HepG2 (cell line): Measurements from ENCODE around the gene RRAD. TPM values are rescaled to one million over a fixed set of nuclear protein-coding genes. Genes with fewer than 3 reads are reported as not detected.
"Not testable (repeated sequence)": the region's sequence is repeated elsewhere in the genome, so short reads cannot be mapped to it uniquely, and the experiment has no call there.

Experiments
- ATAC-seq: fragments of 200-7000 bp; cut with Tn5 transposase; 3 replicates; pipeline ENCODE4 v1.9.1; 2020; ENCODE audit warnings: mild to moderate bottlenecking, moderate library complexity
- BruUV-seq: library from RNA; stranded (reverse); fragments of 400-500 nt; replicated peaks from 2 replicates; lab custom pipeline; 2021; lab: Mats Ljungman, UMichigan
- CTCF ChIA-PET: fragments of 300-600 bp; formaldehyde crosslinking; extraction: SDS; loops from one replicate; lab custom pipeline; 2021; ENCODE audit warnings: low total read pairs, inconsistent platforms, low intra/inter-chr PET ratio; lab: Yijun Ruan, JAX
- POLR2A ChIA-PET: fragments of 350-600 bp; sonication (Branson Sonifier 250); formaldehyde crosslinking; loops from one replicate; lab custom pipeline; 2020; ENCODE audit warnings: antibody characterized with exemption, inconsistent platforms; lab: Yijun Ruan, JAX
- DNase-seq: peaks from one replicate; pipeline ENCODE4 v3.0.0-alpha.2; 2015; ENCODE audit warnings: low spot score
- FAIRE-seq: peaks from 3 replicates; lab custom pipeline; 2011; peaks lifted over from hg19 to GRCh38; lab: Jason Lieb, UNC
- H2AFZ ChIP-seq: one replicate; pipeline ENCODE4 v1.6.1; 2011; ENCODE audit warnings: low read length, inconsistent platforms
- H3K27ac ChIP-seq: fragments of 300-600 bp; 3 replicates; pipeline ENCODE4 v1.8.0; 2011; ENCODE audit warnings: mixed run types, mild to moderate bottlenecking, mixed read lengths, low read length, inconsistent platforms; ENCODE audit not compliant: insufficient read depth; ENCODE audit errors: extremely low read length
- H3K27me3 ChIP-seq, 2 experiments: fragments of 200-600 bp in 1 of 2; 2 replicates in 1 of 2; 3 replicates in 1 of 2; pipeline versions ENCODE4 v1.6.0 to v1.8.0; 2011; ENCODE audit warnings: low read length in 2 of 2, mild to moderate bottlenecking in 2 of 2, moderate library complexity in 2 of 2, inconsistent platforms in 1 of 2; ENCODE audit not compliant: insufficient read depth in 2 of 2, control insufficient read depth in 1 of 2
- H3K36me3 ChIP-seq, 2 experiments: fragments of 200-600 bp in 1 of 2; replicated peaks in 1 of 2; 2 replicates in 1 of 2; 3 replicates in 1 of 2; pipeline versions ENCODE4 v1.5.1 to v1.8.0; 2011; ENCODE audit warnings: low read length in 2 of 2, inconsistent platforms in 1 of 2; ENCODE audit not compliant: insufficient read depth in 2 of 2, control insufficient read depth in 1 of 2
- H3K4me1 ChIP-seq: 2 replicates; pipeline ENCODE4 v1.5.1; 2012; ENCODE audit warnings: low read length, inconsistent platforms; ENCODE audit not compliant: insufficient read depth
- H3K4me2 ChIP-seq: 2 replicates; pipeline ENCODE4 v1.6.0; 2011; ENCODE audit warnings: low read depth, low read length, inconsistent platforms
- H3K4me3 ChIP-seq, 3 experiments: fragments of 200-600 bp in 1 of 3; sonication (generic), shearing (Covaris generic) in 1 of 3; replicated peaks in 1 of 3; 2 replicates each; pipeline ENCODE4 v1.5.1; 2011 to 2016; ENCODE audit warnings: low read length in 3 of 3, inconsistent platforms in 2 of 3, low read depth in 2 of 3, mild to moderate bottlenecking in 2 of 3, control low read depth in 1 of 3, mixed read lengths in 1 of 3; ENCODE audit not compliant: insufficient read depth in 1 of 3
- H3K79me2 ChIP-seq: one replicate; pipeline ENCODE4 v1.6.1; 2011; ENCODE audit warnings: low read length, inconsistent platforms; ENCODE audit not compliant: insufficient read depth
- H3K9ac ChIP-seq: 2 replicates; pipeline ENCODE4 v1.6.0; 2011; ENCODE audit warnings: mild to moderate bottlenecking, low read depth, low read length, inconsistent platforms; ENCODE audit not compliant: insufficient read depth
- H3K9me3 ChIP-seq: 2 replicates; pipeline ENCODE4 v1.5.1; 2012; ENCODE audit warnings: mild to moderate bottlenecking, low read length
- H4K20me1 ChIP-seq: 2 replicates; pipeline ENCODE4 v1.6.0; 2011; ENCODE audit warnings: inconsistent platforms, mild to moderate bottlenecking, low read length, moderate library complexity; ENCODE audit not compliant: insufficient read depth
- HOXA7 ChIP-seq: sonication (generic); formaldehyde crosslinking; IDR thresholded peaks from 2 replicates; pipeline ENCODE4 v1.8.1; 2022; ENCODE audit warnings: mild to moderate bottlenecking, missing genetic modification reagents, moderate library complexity
- ZNF652 ChIP-seq: IDR thresholded peaks from 2 replicates; pipeline ENCODE4 v1.6.1; 2016; ENCODE audit warnings: low read depth, borderline replicate concordance
- WGBS: methylation state at CpG from one replicate; pipeline ENCODE4 v1.1.6; 2017; ENCODE audit warnings: low lambda C conversion rate; 5-methylcytosine and 5-hydroxymethylcytosine counted together
- in situ Hi-C: cut with HindIII; loops from 2 replicates; pipeline ENCODE4 v1.10.0; 2017; ENCODE audit warnings: low pct_unique_long_range_greater_than_20kb; ENCODE audit not compliant: extremely low pct_ligation_motif_present
- intact Hi-C: fragments of 100-400 bp; cut with micrococcal nuclease; formaldehyde crosslinking; loops from one replicate; pipeline ENCODE4 v1.10.0; 2022; ENCODE audit not compliant: unreplicated experiment
- polyA plus RNA-seq, 8 experiments: library from polyadenylated mRNA; depleted of rRNA in 3 of 8; stranded (reverse) in 7 of 8; unstranded in 1 of 8; fragments of >200 nt; fragmentation: Illumina TruSeq in 4 of 8; extraction: Trizol in 4 of 8; gene quantifications; 2 replicates each; pipeline versions ENCODE4 v1.2.1 to v1.2.3, GENCODE V29; 2011 to 2016; ENCODE audit warnings: low read depth in 4 of 8, missing spikeins in 1 of 8, mixed read lengths in 1 of 8; ENCODE audit not compliant: insufficient read depth in 1 of 8
- total RNA-seq, 5 experiments: library from RNA; depleted of rRNA; stranded (reverse); fragments of >200 nt; fragmentation: Illumina TruSeq; extraction: Trizol; gene quantifications; 2 replicates each; pipeline ENCODE4 v1.2.3, GENCODE V29; 2016; ENCODE audit warnings: low read depth in 1 of 5
- TF ChIP-seq, protein P1 (sequence below): sonication (generic); formaldehyde crosslinking; IDR thresholded peaks from 2 replicates; pipeline ENCODE4 v1.4.0; 2020; ENCODE audit warnings: missing genetic modification reagents

The RRAD gene
- total and polyA plus RNA-seq, 2 of the 13 experiments (the other 11 are each of a cell fraction or from before 2014, with no cell fraction given): 0.80 to 1.1 TPM

DNA sequence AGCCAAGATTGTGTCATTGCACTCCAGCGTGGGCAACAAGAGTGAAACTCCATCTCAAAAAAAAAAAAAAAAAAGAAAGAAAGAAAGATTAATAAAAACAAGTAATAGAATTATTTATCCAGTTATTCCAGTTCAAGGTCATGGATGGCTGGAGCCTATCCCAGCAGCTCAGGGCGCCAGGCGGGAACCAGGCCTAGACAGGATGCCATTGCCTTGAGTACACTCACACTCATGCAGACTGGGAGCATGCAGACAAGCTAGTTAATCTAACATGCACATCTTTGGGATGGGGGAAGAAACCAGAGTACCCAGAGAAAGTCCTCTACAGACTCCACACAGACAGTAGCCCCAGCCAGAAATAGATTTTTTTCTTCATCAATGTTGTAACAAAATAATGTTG lies 27.1 kb downstream of the RRAD start (continued):
- TF ChIP-seq HOXA7: no peak
- TF ChIP-seq, protein P1, sequence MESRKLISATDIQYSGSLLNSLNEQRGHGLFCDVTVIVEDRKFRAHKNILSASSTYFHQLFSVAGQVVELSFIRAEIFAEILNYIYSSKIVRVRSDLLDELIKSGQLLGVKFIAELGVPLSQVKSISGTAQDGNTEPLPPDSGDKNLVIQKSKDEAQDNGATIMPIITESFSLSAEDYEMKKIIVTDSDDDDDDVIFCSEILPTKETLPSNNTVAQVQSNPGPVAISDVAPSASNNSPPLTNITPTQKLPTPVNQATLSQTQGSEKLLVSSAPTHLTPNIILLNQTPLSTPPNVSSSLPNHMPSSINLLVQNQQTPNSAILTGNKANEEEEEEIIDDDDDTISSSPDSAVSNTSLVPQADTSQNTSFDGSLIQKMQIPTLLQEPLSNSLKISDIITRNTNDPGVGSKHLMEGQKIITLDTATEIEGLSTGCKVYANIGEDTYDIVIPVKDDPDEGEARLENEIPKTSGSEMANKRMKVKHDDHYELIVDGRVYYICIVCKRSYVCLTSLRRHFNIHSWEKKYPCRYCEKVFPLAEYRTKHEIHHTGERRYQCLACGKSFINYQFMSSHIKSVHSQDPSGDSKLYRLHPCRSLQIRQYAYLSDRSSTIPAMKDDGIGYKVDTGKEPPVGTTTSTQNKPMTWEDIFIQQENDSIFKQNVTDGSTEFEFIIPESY (CRISPR knock-in tag): peak; percentile 87

DNA sequence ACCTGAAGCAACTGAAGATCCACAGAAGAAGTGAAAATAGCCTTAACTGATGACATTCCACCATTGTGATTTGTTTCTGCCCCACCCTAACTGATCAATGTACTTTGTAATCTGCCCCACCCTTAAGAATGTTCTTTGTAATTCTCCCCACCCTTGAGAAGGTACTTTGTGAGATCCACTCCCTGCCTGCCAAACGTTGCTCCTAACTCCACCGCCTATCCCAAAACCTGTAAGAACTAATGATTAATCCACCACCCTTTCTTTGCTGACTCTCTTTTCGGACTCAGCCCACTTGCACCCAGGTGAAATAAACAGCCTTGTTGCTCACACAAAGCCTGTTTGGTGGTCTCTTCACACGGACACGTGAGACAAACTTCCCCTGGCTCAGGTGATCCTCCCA lies 28.7 kb downstream of the RRAD start:
- H2AFZ ChIP-seq, ATAC-seq, H3K9me3 ChIP-seq, in situ Hi-C loops, H3K27me3 ChIP-seq, H3K9ac ChIP-seq, H3K27ac ChIP-seq, H3K4me2 ChIP-seq, H3K79me2 ChIP-seq, DNase-seq, H3K36me3 ChIP-seq, H3K4me3 ChIP-seq, FAIRE-seq, POLR2A ChIA-PET, BruUV-seq, H4K20me1 ChIP-seq: not testable (repeated sequence)
- 10% methylated on average over 5 of the region's 5 CpGs for WGBS
- intact Hi-C loops: loop anchor here (10.0 kb wide), 1 partner anchor 258 kb away; the partner anchor contains the start of genes B3GNT9, FBXL8 and TRADD
- peaks cover 66% of the 10 kb centered on the region for H3K4me1 ChIP-seq
- CTCF ChIA-PET: interaction anchor here (3.0 to 3.3 kb wide), 2 partner anchors 28 to 31 kb away, joined by 28 to 37 read pairs; partner anchors contain the start of gene RRAD
- TF ChIP-seq ZNF652 (CRISPR knock-in tag): peak; percentile 58; the same call in 1 of the 2 replicates
- TF ChIP-seq, all 625 proteins: peak for 1; not testable (repeated sequence) for 624
